A673 (cell line): Measurements from ENCODE around the gene P2RY12.

Experiments
- EZH2 ChIP-seq: fragments of 200-600 bp; sonication (generic); IDR thresholded peaks from 2 replicates; pipeline ENCODE4 v1.6.1; 2017; ENCODE audit warnings: borderline replicate concordance, low read depth, mild to moderate bottlenecking, mixed read lengths, antibody characterized with exemption, low read length; ENCODE audit not compliant: poor library complexity, severe bottlenecking
- TF ChIP-seq, protein P1 (sequence below): fragments of 300-800, 200-600 bp; sonication (generic); conservative IDR thresholded peaks from 2 replicates; pipeline ENCODE4 v1.5.1; 2017; ENCODE audit warnings: low read depth, mild to moderate bottlenecking, antibody characterized with exemption, low read length, moderate library complexity, mixed read lengths

DNA sequence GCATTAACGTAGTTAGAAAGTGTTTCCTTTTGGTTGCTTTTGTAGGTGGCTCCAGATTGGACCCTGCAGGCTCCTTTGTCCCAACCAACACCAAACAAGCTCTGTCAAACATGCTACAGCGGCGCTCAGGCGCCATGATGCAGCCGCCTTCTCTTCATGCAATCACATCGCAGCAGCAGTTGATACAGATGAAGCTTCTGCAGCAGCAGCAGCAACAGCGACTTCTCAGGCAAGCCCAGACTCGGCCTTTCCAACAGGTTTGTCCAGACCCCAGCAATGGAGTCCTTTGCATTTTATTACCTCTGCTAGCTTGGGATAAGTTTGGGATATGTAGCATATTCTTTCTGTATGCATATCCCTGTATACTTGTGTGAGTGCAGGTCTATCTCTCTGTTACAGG lies 10.1 kb upstream of the P2RY12 start:
- TF ChIP-seq, protein P1, sequence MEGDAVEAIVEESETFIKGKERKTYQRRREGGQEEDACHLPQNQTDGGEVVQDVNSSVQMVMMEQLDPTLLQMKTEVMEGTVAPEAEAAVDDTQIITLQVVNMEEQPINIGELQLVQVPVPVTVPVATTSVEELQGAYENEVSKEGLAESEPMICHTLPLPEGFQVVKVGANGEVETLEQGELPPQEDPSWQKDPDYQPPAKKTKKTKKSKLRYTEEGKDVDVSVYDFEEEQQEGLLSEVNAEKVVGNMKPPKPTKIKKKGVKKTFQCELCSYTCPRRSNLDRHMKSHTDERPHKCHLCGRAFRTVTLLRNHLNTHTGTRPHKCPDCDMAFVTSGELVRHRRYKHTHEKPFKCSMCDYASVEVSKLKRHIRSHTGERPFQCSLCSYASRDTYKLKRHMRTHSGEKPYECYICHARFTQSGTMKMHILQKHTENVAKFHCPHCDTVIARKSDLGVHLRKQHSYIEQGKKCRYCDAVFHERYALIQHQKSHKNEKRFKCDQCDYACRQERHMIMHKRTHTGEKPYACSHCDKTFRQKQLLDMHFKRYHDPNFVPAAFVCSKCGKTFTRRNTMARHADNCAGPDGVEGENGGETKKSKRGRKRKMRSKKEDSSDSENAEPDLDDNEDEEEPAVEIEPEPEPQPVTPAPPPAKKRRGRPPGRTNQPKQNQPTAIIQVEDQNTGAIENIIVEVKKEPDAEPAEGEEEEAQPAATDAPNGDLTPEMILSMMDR: no peak
- no peak for TF ChIP-seq EZH2
